Measurements from ENCODE around the gene ORC3. TPM values are rescaled to one million over a fixed set of nuclear protein-coding genes. Genes with fewer than 3 reads are reported as not detected.

The ORC3 gene
- total RNA-seq, 1 donor from 2014 or later, result 27.7 TPM

- TF ChIP-seq CTCF (IDR thresholded peaks at IDR 0.05), result no peak
- no peak for DNase-seq
- H3K27me3 Mint-ChIP-seq, result no peaks in the 10 kb centered on the region
- H3K4me3 Mint-ChIP-seq, result no peak overlapping the region
- intact Hi-C loops (cut with micrococcal nuclease), result no loop called here
- ChIA-PET POLR2A (no interaction called here), CTCF (no interaction called here)
- H3K4me1 Mint-ChIP-seq, result peaks cover 13% of the 10 kb centered on the region
- no peak overlapping the region for H3K27ac Mint-ChIP-seq
- no peaks in the 10 kb centered on the region for H3K9me3 Mint-ChIP-seq
- peaks cover 61% of the 10 kb centered on the region for H3K36me3 Mint-ChIP-seq (ENCODE audit: low read depth)
- no peak for ATAC-seq (ENCODE audit: low read depth)
Observed at GRCh38 chr6:87656857-87657256, 66.9 kb downstream of the ORC3 start.

GRCh38 chr6:87658516-87658915, 68.6 kb downstream of the ORC3 start:
- Mint-ChIP-seq H3K4me1 (peaks cover 13% of the 10 kb centered on the region), H3K27ac (no peak overlapping the region), H3K4me3 (no peak overlapping the region), H3K9me3 (no peaks in the 10 kb centered on the region), H3K27me3 (no peaks in the 10 kb centered on the region), H3K36me3 (ENCODE audit: low read depth) (peaks cover 58% of the 10 kb centered on the region)
- ChIA-PET CTCF (no interaction called here), POLR2A (interaction anchor here (0.7 kb wide), 1 partner anchor 506 kb away, joined by 3 read pairs; no protein-coding TSS in a partner anchor)
- intact Hi-C loops (cut with micrococcal nuclease), result no loop called here
- no peak for DNase-seq
- TF ChIP-seq CTCF (IDR thresholded peaks at IDR 0.05), result no peak
- no peak for ATAC-seq (ENCODE audit: low read depth)

GRCh38 chr6:87660226-87660911, 70.4 kb downstream of the ORC3 start:
- Mint-ChIP-seq H3K27ac (no peak overlapping the region), H3K27me3 (no peaks in the 10 kb centered on the region), H3K4me1 (peaks cover 13% of the 10 kb centered on the region), H3K36me3 (ENCODE audit: low read depth) (peaks cover 52% of the 10 kb centered on the region), H3K4me3 (no peak overlapping the region), H3K9me3 (no peaks in the 10 kb centered on the region)
- ATAC-seq (ENCODE audit: low read depth), result no peak
- TF ChIP-seq CTCF (IDR thresholded peaks at IDR 0.05), result no peak
- no peak for DNase-seq
- intact Hi-C loops (cut with micrococcal nuclease), result loop anchor here (10.0 kb wide), 1 partner anchor 1214 kb away; no protein-coding TSS in a partner anchor
- ChIA-PET CTCF (no interaction called here), POLR2A (interaction anchor here (0.6 kb wide), 1 partner anchor 469 kb away, joined by 3 read pairs; no protein-coding TSS in a partner anchor)

GRCh38 chr6:87661016-87661415, 71.1 kb downstream of the ORC3 start:
- intact Hi-C loops (cut with micrococcal nuclease), result loop anchor here (10.0 kb wide), 1 partner anchor 1214 kb away; no protein-coding TSS in a partner anchor
- Mint-ChIP-seq H3K27me3 (no peaks in the 10 kb centered on the region), H3K9me3 (no peaks in the 10 kb centered on the region), H3K4me1 (peaks cover 13% of the 10 kb centered on the region), H3K36me3 (ENCODE audit: low read depth) (peaks cover 49% of the 10 kb centered on the region), H3K4me3 (no peak overlapping the region), H3K27ac (no peak overlapping the region)
- no peak for TF ChIP-seq CTCF (IDR thresholded peaks at IDR 0.05)
- CTCF ChIA-PET, result no interaction called here
- POLR2A ChIA-PET, result no interaction called here
- no peak for ATAC-seq (ENCODE audit: low read depth)
- DNase-seq, result no peak

- intact Hi-C loops (cut with micrococcal nuclease), result loop anchor here (10.0 kb wide), 1 partner anchor 1213 kb away; no protein-coding TSS in a partner anchor
- peaks cover 50% of the 10 kb centered on the region for H3K36me3 Mint-ChIP-seq (ENCODE audit: low read depth)
- H3K27me3 Mint-ChIP-seq, result no peaks in the 10 kb centered on the region
- POLR2A ChIA-PET, result no interaction called here
- H3K9me3 Mint-ChIP-seq, result no peaks in the 10 kb centered on the region
- CTCF ChIA-PET, result no interaction called here
- H3K27ac Mint-ChIP-seq, result no peak overlapping the region
- ATAC-seq (ENCODE audit: low read depth) (no peak), DNase-seq (no peak)
- H3K4me3 Mint-ChIP-seq, result no peak overlapping the region
- H3K4me1 Mint-ChIP-seq, result peaks cover 12% of the 10 kb centered on the region
- TF ChIP-seq CTCF (IDR thresholded peaks at IDR 0.05), result no peak
Observed at GRCh38 chr6:87661503-87661902, 71.6 kb downstream of the ORC3 start.
